ENCODE results near the gene ALPK3. TPM values are rescaled to one million over a fixed set of nuclear protein-coding genes. Genes with fewer than 3 reads are reported as not detected.

The ALPK3 gene
- total and polyA plus RNA-seq, 2 donors = 4.3 to 7.2 TPM

- Histone ChIP-seq H3K4me3 (ENCODE audit: low read depth, low read length) (no peak overlapping the region), H3K27ac (ENCODE audit: low read depth) (peak overlapping the region; percentile 46), H3K36me3 (ENCODE audit: insufficient read depth) (no peaks in the 10 kb centered on the region), H3K4me1 (ENCODE audit: insufficient read depth) (no peaks in the 10 kb centered on the region)
- DNase-seq (ENCODE audit: extremely low spot score) = no peak
- 26% methylated on average over 6 of the region's 6 CpGs for WGBS
Observed at GRCh38 chr15:84911879-84912660, 94.9 kb downstream of the ALPK3 start.

- Histone ChIP-seq H3K27ac (ENCODE audit: low read depth) (peak overlapping the region; percentile 27), H3K4me3 (ENCODE audit: low read depth, low read length) (no peak overlapping the region), H3K4me1 (ENCODE audit: insufficient read depth) (no peaks in the 10 kb centered on the region), H3K36me3 (ENCODE audit: insufficient read depth) (no peaks in the 10 kb centered on the region)
- DNase-seq (ENCODE audit: extremely low spot score) = no peak
- WGBS = 50% methylated on average over 2 of the region's 2 CpGs
Observed at GRCh38 chr15:84913360-84913723, 96.2 kb downstream of the ALPK3 start.

- DNase-seq (ENCODE audit: extremely low spot score) = no peak
- WGBS = 91% methylated on average over 5 of the region's 5 CpGs
- Histone ChIP-seq H3K4me1 (ENCODE audit: insufficient read depth) (no peaks in the 10 kb centered on the region), H3K4me3 (ENCODE audit: low read depth, low read length) (no peak overlapping the region), H3K27ac (ENCODE audit: low read depth) (peak overlapping the region; percentile 13), H3K36me3 (ENCODE audit: insufficient read depth) (no peaks in the 10 kb centered on the region)
Observed at GRCh38 chr15:84914351-84914750, 97.2 kb downstream of the ALPK3 start.

GRCh38 chr15:84914909-84915605, 97.9 kb downstream of the ALPK3 start:
- Histone ChIP-seq H3K4me1 (ENCODE audit: insufficient read depth) (no peaks in the 10 kb centered on the region), H3K36me3 (ENCODE audit: insufficient read depth) (no peaks in the 10 kb centered on the region), H3K27ac (ENCODE audit: low read depth) (peak overlapping the region; percentile 63), H3K4me3 (ENCODE audit: low read depth, low read length) (no peak overlapping the region)
- peak; percentile 86 for DNase-seq (ENCODE audit: extremely low spot score)
- 59% methylated on average over 12 of the region's 12 CpGs for WGBS

- DNase-seq (ENCODE audit: extremely low spot score) = no peak
- Histone ChIP-seq H3K27ac (ENCODE audit: low read depth) (peak overlapping the region; percentile 63), H3K36me3 (ENCODE audit: insufficient read depth) (no peaks in the 10 kb centered on the region), H3K4me3 (ENCODE audit: low read depth, low read length) (no peak overlapping the region), H3K4me1 (ENCODE audit: insufficient read depth) (no peaks in the 10 kb centered on the region)
- WGBS = 73% methylated on average over 3 of the region's 3 CpGs
Observed at GRCh38 chr15:84915606-84915958, 98.4 kb downstream of the ALPK3 start.

- Histone ChIP-seq H3K4me3 (ENCODE audit: low read depth, low read length) (no peak overlapping the region), H3K4me1 (ENCODE audit: insufficient read depth) (no peaks in the 10 kb centered on the region), H3K36me3 (ENCODE audit: insufficient read depth) (no peaks in the 10 kb centered on the region), H3K27ac (ENCODE audit: low read depth) (no peak overlapping the region)
- 91% methylated on average over 1 of the region's 1 CpG for WGBS
- no peak for DNase-seq (ENCODE audit: extremely low spot score)
Observed at GRCh38 chr15:84917452-84917851, 100.3 kb downstream of the ALPK3 start.

- DNase-seq (ENCODE audit: extremely low spot score) = no peak
- Histone ChIP-seq H3K36me3 (ENCODE audit: insufficient read depth) (no peaks in the 10 kb centered on the region), H3K27ac (ENCODE audit: low read depth) (no peak overlapping the region), H3K4me1 (ENCODE audit: insufficient read depth) (no peaks in the 10 kb centered on the region), H3K4me3 (ENCODE audit: low read depth, low read length) (no peak overlapping the region)
- WGBS = 80% methylated on average over 2 of the region's 2 CpGs
Observed at GRCh38 chr15:84919106-84919667, 102.0 kb downstream of the ALPK3 start.

GRCh38 chr15:84921121-84921520, 104.0 kb downstream of the ALPK3 start:
- Histone ChIP-seq H3K4me1 (ENCODE audit: insufficient read depth) (no peaks in the 10 kb centered on the region), H3K36me3 (ENCODE audit: insufficient read depth) (no peaks in the 10 kb centered on the region), H3K27ac (ENCODE audit: low read depth) (no peak overlapping the region), H3K4me3 (ENCODE audit: low read depth, low read length) (no peak overlapping the region)
- 74% methylated on average over 2 of the region's 2 CpGs for WGBS
- DNase-seq (ENCODE audit: extremely low spot score) = no peak

- H3K27ac ChIP-seq (ENCODE audit: low read depth) = no peak overlapping the region
- H3K36me3 ChIP-seq (ENCODE audit: insufficient read depth) = no peaks in the 10 kb centered on the region
- 95% methylated on average over 13 of the region's 13 CpGs for WGBS
- no peak overlapping the region for H3K4me3 ChIP-seq (ENCODE audit: low read depth, low read length)
- no peaks in the 10 kb centered on the region for H3K4me1 ChIP-seq (ENCODE audit: insufficient read depth)
- no peak for DNase-seq (ENCODE audit: extremely low spot score)
Observed at GRCh38 chr15:84922530-84922929, 105.4 kb downstream of the ALPK3 start.

Small RNA genes lying within 50 kb of the gene (small RNA-seq; reads per million reads assigned to genes)
- not detected for gene RF00402

Other genes with a start within 250 kb of the ALPK3 start
- 11.7 TPM for gene ZSCAN2, start 216.3 kb upstream of the ALPK3 start, total RNA-seq
- 6.6 TPM for gene ZSCAN2, start 216.3 kb upstream of the ALPK3 start, polyA plus RNA-seq
- gene WDR73, start 163.1 kb upstream of the ALPK3 start, total RNA-seq = 39.1 TPM
- 18.5 TPM for gene WDR73, start 163.1 kb upstream of the ALPK3 start, polyA plus RNA-seq
- 1.6 TPM for gene NMB, start 159.2 kb upstream of the ALPK3 start, total RNA-seq
- gene NMB, start 159.2 kb upstream of the ALPK3 start, polyA plus RNA-seq = 11.3 TPM
- 152 TPM for gene SEC11A, start 101.2 kb upstream of the ALPK3 start, total RNA-seq
- gene SEC11A, start 101.2 kb upstream of the ALPK3 start, polyA plus RNA-seq = 164 TPM
- gene ZNF592, start 68.8 kb upstream of the ALPK3 start, total RNA-seq = 10.2 TPM
- gene ZNF592, start 68.8 kb upstream of the ALPK3 start, polyA plus RNA-seq = 12.7 TPM
- gene SLC28A1, start 67.3 kb downstream of the ALPK3 start, total RNA-seq = 0.11 TPM
- gene SLC28A1, start 67.3 kb downstream of the ALPK3 start, polyA plus RNA-seq = 0.04 TPM
- 82.3 TPM for gene PDE8A, start 164.5 kb downstream of the ALPK3 start, total RNA-seq
- 17.6 TPM for gene PDE8A, start 164.5 kb downstream of the ALPK3 start, polyA plus RNA-seq

Measured in urinary bladder (tissue), 4 donors.